VCaP (cell line): ENCODE measurements around the gene PSAPL1.

ENCODE experiments used
- H3K27ac ChIP-seq: fragments of 450-650 bp; 2 replicates; pipeline ENCODE4 v1.5.1; 2017
- CTCF ChIP-seq: fragments of 450-650 bp; conservative IDR thresholded peaks from 2 replicates; pipeline ENCODE4 v1.5.1; 2017; ENCODE audit warnings: mild to moderate bottlenecking, moderate library complexity

PSAPL1 gene

GRCh38 chr4:7400671-7401298 lies 33.9 kb downstream of the PSAPL1 start:
- no peak overlapping the region for H3K27ac ChIP-seq
- no peak for TF ChIP-seq CTCF

GRCh38 chr4:7399440-7400234 lies 35.1 kb downstream of the PSAPL1 start:
- no peak for TF ChIP-seq CTCF
- no peak overlapping the region for H3K27ac ChIP-seq

- no peak for TF ChIP-seq CTCF
- no peak overlapping the region for H3K27ac ChIP-seq
Observed at GRCh38 chr4:7398788-7399439, 35.8 kb downstream of the PSAPL1 start.

- H3K27ac ChIP-seq = no peak overlapping the region
- TF ChIP-seq CTCF = peak; percentile 33; the same call in 1 of the 2 replicates
Observed at GRCh38 chr4:7398104-7398423, 36.7 kb downstream of the PSAPL1 start.

- TF ChIP-seq CTCF = no peak
- no peak overlapping the region for H3K27ac ChIP-seq
Observed at GRCh38 chr4:7397206-7398103, 37.3 kb downstream of the PSAPL1 start.

GRCh38 chr4:7396186-7396910 lies 38.4 kb downstream of the PSAPL1 start:
- H3K27ac ChIP-seq = no peak overlapping the region

More at GRCh38 chr4:7396186-7396910, 38.4 kb downstream of the PSAPL1 start:
- TF ChIP-seq CTCF = no peak
